MCF 10A (cell line): ENCODE data around the gene HECW1. TPM values are rescaled to one million over a fixed set of nuclear protein-coding genes. Genes with fewer than 3 reads are reported as not detected.
"Not testable (repeated sequence)": the region's sequence is repeated elsewhere in the genome, so short reads cannot be mapped to it uniquely, and the experiment has no call there.

Experiments
- Bru-seq: library from RNA; stranded (reverse); fragments of 400-500 nt; gene quantifications from one replicate; lab custom pipeline; 2021; lab: Mats Ljungman, UMichigan
- BruChase-seq, 2 experiments: library from RNA; stranded (reverse); fragments of 400-500 nt; gene quantifications; one replicate each; lab custom pipeline; 2021; lab: Mats Ljungman, UMichigan
- BruUV-seq: library from RNA; stranded (reverse); fragments of 400-500 nt; replicated peaks from 2 replicates; lab custom pipeline; 2021; lab: Mats Ljungman, UMichigan
- CTCF ChIA-PET: fragments of 300-600 bp; sonication (Branson Sonifier 250); formaldehyde crosslinking; extraction: SDS; loops from one replicate; lab custom pipeline; 2021; ENCODE audit warnings: antibody characterized with exemption, inconsistent platforms; lab: Yijun Ruan, JAX
- POLR2A ChIA-PET: fragments of 300-600, 350-650 bp; sonication (Branson Sonifier 250); formaldehyde crosslinking; extraction: SDS; loops from one replicate; lab custom pipeline; 2020; ENCODE audit warnings: antibody characterized with exemption, inconsistent platforms; lab: Yijun Ruan, JAX
- DNase-seq: peaks from one replicate; pipeline ENCODE4 v3.0.0-alpha.2; 2018; ENCODE audit not compliant: unreplicated experiment
- H3K27ac Mint-ChIP-seq: one replicate; pipeline ENCODE4 v1.8.0; 2022; ENCODE audit warnings: mild to moderate bottlenecking, low read depth, mixed read lengths; ENCODE audit not compliant: unreplicated experiment
- H3K27me3 Mint-ChIP-seq: one replicate; pipeline ENCODE4 v1.8.0; 2022; ENCODE audit warnings: mixed read lengths; ENCODE audit not compliant: insufficient read depth, unreplicated experiment
- H3K36me3 Mint-ChIP-seq: one replicate; pipeline ENCODE4 v1.8.0; 2022; ENCODE audit warnings: mild to moderate bottlenecking, moderate library complexity, mixed read lengths; ENCODE audit not compliant: insufficient read depth, unreplicated experiment
- H3K4me1 Mint-ChIP-seq: one replicate; pipeline ENCODE4 v1.8.0; 2022; ENCODE audit warnings: mixed read lengths; ENCODE audit not compliant: insufficient read depth, unreplicated experiment
- H3K4me3 Mint-ChIP-seq: one replicate; pipeline ENCODE4 v1.8.0; 2022; ENCODE audit warnings: mild to moderate bottlenecking, moderate library complexity, mixed read lengths; ENCODE audit not compliant: unreplicated experiment
- H3K9me3 Mint-ChIP-seq: one replicate; pipeline ENCODE4 v1.8.0; 2022; ENCODE audit warnings: mixed read lengths; ENCODE audit not compliant: unreplicated experiment
- intact Hi-C: fragments of 100-400 bp; cut with micrococcal nuclease; formaldehyde crosslinking; loops from 2 replicates; pipeline ENCODE4 v1.14.1; 2022
- long read RNA-seq: library from polyadenylated mRNA; stranded (forward); transcript quantifications from one replicate; pipeline ENCODE4 v2.0.0, GENCODE V29; 2022
- total RNA-seq: library from RNA; stranded (reverse); gene quantifications from 2 replicates; pipeline ENCODE4 v1.2.3, GENCODE V29; 2022
- TF ChIP-seq, protein P1 (sequence below): fragments of 200-600 bp; IDR thresholded peaks from one replicate; pipeline ENCODE4 v1.8.0; 2022; ENCODE audit warnings: antibody characterized with exemption, mild to moderate bottlenecking; ENCODE audit not compliant: unreplicated experiment

Gene HECW1
- 0.27 TPM in 1 of 2 replicates, not detected in the other for total RNA-seq
- Bru-seq, nascent RNA, result percentile 11 among the genes with signal in this experiment
- percentile 6 among the genes with signal in this experiment for BruChase-seq, experiment 1, labeled RNA remaining after a 6-hour chase
- percentile 12 among the genes with signal in this experiment for BruChase-seq, experiment 2, labeled RNA remaining after a 2-hour chase
- long read RNA-seq, partial matches to known transcripts, result 0 of 2 reads
- long read RNA-seq, other reads (novel, unspliced or antisense), result 2 of 2 reads

DNA sequence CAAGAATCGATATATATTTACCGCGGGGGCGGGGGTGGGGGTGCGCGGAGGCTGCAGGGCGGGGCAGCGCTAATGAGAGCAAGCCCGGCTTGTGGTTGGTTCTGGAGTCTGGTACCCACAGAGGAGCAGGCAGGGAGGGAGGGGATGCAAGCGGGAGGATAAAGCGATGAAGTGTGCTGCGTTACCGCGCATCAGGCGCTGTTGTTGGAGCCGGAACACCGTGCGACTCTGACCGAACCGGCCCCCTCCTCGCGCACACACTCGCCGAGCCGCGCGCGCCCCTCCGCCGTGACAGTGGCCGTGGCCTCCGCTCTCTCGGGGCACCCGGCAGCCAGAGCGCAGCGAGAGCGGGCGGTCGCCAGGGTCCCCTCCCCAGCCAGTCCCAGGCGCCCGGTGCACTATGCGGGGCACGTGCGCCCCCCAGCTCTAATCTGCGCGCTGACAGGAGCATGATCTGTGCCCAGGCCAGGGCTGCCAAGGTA is at the start of gene HECW1:
HECW1 (plus strand) TSS at position 189 of the 482 bp plus-strand sequence. CDS start 131,259 bp downstream, outside the sequence.
- intact Hi-C loops, result no loop called here
- TF ChIP-seq, protein P1, sequence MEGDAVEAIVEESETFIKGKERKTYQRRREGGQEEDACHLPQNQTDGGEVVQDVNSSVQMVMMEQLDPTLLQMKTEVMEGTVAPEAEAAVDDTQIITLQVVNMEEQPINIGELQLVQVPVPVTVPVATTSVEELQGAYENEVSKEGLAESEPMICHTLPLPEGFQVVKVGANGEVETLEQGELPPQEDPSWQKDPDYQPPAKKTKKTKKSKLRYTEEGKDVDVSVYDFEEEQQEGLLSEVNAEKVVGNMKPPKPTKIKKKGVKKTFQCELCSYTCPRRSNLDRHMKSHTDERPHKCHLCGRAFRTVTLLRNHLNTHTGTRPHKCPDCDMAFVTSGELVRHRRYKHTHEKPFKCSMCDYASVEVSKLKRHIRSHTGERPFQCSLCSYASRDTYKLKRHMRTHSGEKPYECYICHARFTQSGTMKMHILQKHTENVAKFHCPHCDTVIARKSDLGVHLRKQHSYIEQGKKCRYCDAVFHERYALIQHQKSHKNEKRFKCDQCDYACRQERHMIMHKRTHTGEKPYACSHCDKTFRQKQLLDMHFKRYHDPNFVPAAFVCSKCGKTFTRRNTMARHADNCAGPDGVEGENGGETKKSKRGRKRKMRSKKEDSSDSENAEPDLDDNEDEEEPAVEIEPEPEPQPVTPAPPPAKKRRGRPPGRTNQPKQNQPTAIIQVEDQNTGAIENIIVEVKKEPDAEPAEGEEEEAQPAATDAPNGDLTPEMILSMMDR, result no peak
- peak within 1 kb of the TSS; percentile 53 for H3K4me3 Mint-ChIP-seq
- H3K27ac Mint-ChIP-seq, result no peak within 1 kb of the TSS
- DNase-seq, result no peak
- H3K9me3 Mint-ChIP-seq, result no peaks in the 10 kb centered on the region
- H3K27me3 Mint-ChIP-seq, result peaks cover 71% of the 10 kb centered on the region
- CTCF ChIA-PET, result interaction anchor here (0.6 kb wide), 1 partner anchor 35 kb away, joined by 3 read pairs; no protein-coding TSS in a partner anchor
- H3K36me3 Mint-ChIP-seq, result no peaks in the 10 kb centered on the region
- peaks cover 8% of the 10 kb centered on the region for H3K4me1 Mint-ChIP-seq
- POLR2A ChIA-PET, result no interaction called here
- no TSS peak for BruUV-seq

DNA sequence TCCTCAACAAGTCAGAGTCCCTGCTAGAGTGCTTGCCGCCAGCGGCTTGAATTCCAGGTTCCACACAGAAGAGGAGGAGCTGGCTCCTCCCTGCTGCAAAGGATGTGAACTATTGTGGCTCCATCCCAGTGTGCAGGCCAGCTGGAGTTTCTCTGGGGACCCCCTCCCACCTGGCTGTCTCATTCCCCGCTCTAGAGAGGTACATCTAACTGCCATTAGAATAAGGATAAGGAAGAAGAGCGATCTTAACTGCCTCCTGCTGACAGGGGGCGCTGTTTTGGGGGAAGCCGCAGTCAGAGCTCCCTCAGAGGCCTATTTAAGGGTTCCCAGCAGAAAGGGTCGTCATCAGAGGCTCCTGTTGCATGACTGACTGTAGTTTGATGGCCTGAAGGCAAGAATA is 40.8 kb upstream of the HECW1 start:
- no peak overlapping the region for H3K27ac Mint-ChIP-seq
- TF ChIP-seq, protein P1, result peak; percentile 34
- DNase-seq, result peak; percentile 21
- intact Hi-C loops, result no loop called here
- POLR2A ChIA-PET, result interaction anchor here (1.2 kb wide), 1 partner anchor 18 kb away, joined by 3 read pairs; no protein-coding TSS in a partner anchor
- H3K4me3 Mint-ChIP-seq, result no peak overlapping the region
- peaks cover 38% of the 10 kb centered on the region for H3K27me3 Mint-ChIP-seq
- CTCF ChIA-PET, result interaction anchor here (0.7 to 0.8 kb wide), 2 partner anchors 303 to 901 kb away, joined by 3 read pairs; no protein-coding TSS in a partner anchor
- no peaks in the 10 kb centered on the region for H3K36me3 Mint-ChIP-seq
- H3K4me1 Mint-ChIP-seq, result no peaks in the 10 kb centered on the region
- no peaks in the 10 kb centered on the region for H3K9me3 Mint-ChIP-seq
- BruUV-seq, result no TSS peak

DNA sequence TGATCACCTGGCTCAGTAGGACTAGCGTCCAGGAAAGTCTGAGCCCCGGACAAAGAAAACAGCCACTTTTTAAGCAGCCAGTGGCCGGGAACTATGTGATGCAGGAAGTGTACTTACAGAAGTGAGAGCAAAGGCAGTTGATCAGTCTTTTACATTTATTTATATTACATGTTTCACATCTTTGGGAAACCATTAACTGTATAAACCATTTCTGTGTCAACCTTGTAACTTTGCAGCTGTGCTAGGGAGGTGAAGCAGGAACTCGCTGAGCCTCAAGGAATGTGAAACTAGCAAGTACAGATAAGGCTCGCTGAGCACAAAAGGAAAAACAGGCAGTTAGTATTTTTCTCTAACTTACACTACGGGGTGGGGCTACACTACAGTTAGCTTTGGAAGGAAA is 39.9 kb upstream of the HECW1 start:
- no peak overlapping the region for H3K27ac Mint-ChIP-seq
- no peaks in the 10 kb centered on the region for H3K9me3 Mint-ChIP-seq
- ChIA-PET POLR2A (no interaction called here), CTCF (no interaction called here)
- no peak overlapping the region for H3K4me3 Mint-ChIP-seq
- no TSS peak for BruUV-seq
- intact Hi-C loops, result no loop called here
- DNase-seq, result no peak
- H3K27me3 Mint-ChIP-seq, result peaks cover 34% of the 10 kb centered on the region
- no peaks in the 10 kb centered on the region for H3K4me1 Mint-ChIP-seq
- no peaks in the 10 kb centered on the region for H3K36me3 Mint-ChIP-seq
- TF ChIP-seq, protein P1, result no peak

DNA sequence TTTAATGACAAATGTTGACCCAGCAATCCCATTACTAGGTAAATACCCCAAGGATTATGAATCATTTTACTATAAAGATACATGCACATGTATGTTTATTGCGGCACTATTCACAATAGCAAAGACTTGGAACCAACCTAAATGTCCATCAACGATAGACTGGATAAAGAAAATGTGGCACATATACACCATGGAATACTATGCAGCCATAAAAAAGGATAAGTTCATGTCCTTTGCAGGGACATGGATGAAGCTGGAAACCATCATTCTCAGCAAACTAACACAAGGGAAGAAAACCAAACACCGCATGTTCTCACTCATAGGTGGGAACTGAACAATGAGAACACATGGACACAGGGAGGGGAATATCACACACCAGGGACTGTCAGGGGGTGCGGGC is 38.6 kb upstream of the HECW1 start:
- DNase-seq, H3K9me3 Mint-ChIP-seq, H3K27ac Mint-ChIP-seq, H3K4me1 Mint-ChIP-seq, BruUV-seq, POLR2A ChIA-PET, intact Hi-C loops, CTCF ChIA-PET, H3K4me3 Mint-ChIP-seq, H3K36me3 Mint-ChIP-seq: not testable (repeated sequence)
- H3K27me3 Mint-ChIP-seq, result peaks cover 24% of the 10 kb centered on the region
